Fibroblast of skin of abdomen (primary cell): Measurements from ENCODE around the gene FRS3. TPM values are rescaled to one million over a fixed set of nuclear protein-coding genes. Genes with fewer than 3 reads are reported as not detected.
A peak's percentile ranks its signal among the peaks of the same experiment; 100 is the strongest.
"Not testable (repeated sequence)": the region's sequence is repeated elsewhere in the genome, so short reads cannot be mapped to it uniquely, and the experiment has no call there.

Experiments used
- DNase-seq: peaks from one replicate; pipeline ENCODE4 v3.0.0-alpha.2; 2013
- polyA plus RNA-seq, 2 experiments: library from polyadenylated mRNA; unstranded; fragments of 120-200 nt; gene quantifications; one replicate each; pipeline ENCODE4 v1.2.1, GENCODE V29; 2013; ENCODE audit not compliant: insufficient read length in 2 of 2

Gene FRS3
- polyA plus RNA-seq (2013, experiment 1 of 2; ENCODE audit: insufficient read length) = 4.6 TPM
- 4.7 TPM for polyA plus RNA-seq (2013, experiment 2 of 2; ENCODE audit: insufficient read length)

GRCh38 chr6:41779788-41780550, at the start of gene FRS3:
FRS3 (minus strand) TSS chr6:41779900; CDS start chr6:41776987, 2,913 bp downstream.
- peak; percentile 92 for DNase-seq

GRCh38 chr6:41826343-41827022, 46.8 kb upstream of the FRS3 start:
- no peak for DNase-seq

GRCh38 chr6:41824571-41825569, 45.2 kb upstream of the FRS3 start:
- DNase-seq = no peak

GRCh38 chr6:41823178-41823577, 43.5 kb upstream of the FRS3 start:
- DNase-seq = no peak

- no peak for DNase-seq
These were observed 42.3 kb upstream of the FRS3 start for GRCh38 chr6:41822021-41822420.

- DNase-seq = no peak
These were observed 41.6 kb upstream of the FRS3 start for GRCh38 chr6:41821266-41821665.

- DNase-seq = no peak
These were observed 38.8 kb upstream of the FRS3 start for GRCh38 chr6:41818271-41819054.

- no peak for DNase-seq
These were observed 35.9 kb upstream of the FRS3 start for GRCh38 chr6:41815587-41815986.

GRCh38 chr6:41814629-41815028, 34.9 kb upstream of the FRS3 start:
- no peak for DNase-seq

- DNase-seq = no peak
These were observed 34.3 kb upstream of the FRS3 start for GRCh38 chr6:41813956-41814355.

- no peak for DNase-seq
These were observed 33.8 kb upstream of the FRS3 start for GRCh38 chr6:41813469-41813868.

GRCh38 chr6:41811946-41812345, 32.2 kb upstream of the FRS3 start:
- DNase-seq = not testable (repeated sequence)

- no peak for DNase-seq
These were observed 31.4 kb upstream of the FRS3 start for GRCh38 chr6:41811095-41811494.

GRCh38 chr6:41805830-41806774, 26.4 kb upstream of the FRS3 start:
- no peak for DNase-seq

GRCh38 chr6:41801380-41801779, 21.7 kb upstream of the FRS3 start:
- DNase-seq = no peak

GRCh38 chr6:41799559-41799911, 19.8 kb upstream of the FRS3 start:
- DNase-seq = no peak

GRCh38 chr6:41798901-41799558, 19.3 kb upstream of the FRS3 start:
- no peak for DNase-seq

- DNase-seq = no peak
These were observed 16.8 kb upstream of the FRS3 start for GRCh38 chr6:41796474-41796873.

- no peak for DNase-seq
These were observed 12.3 kb upstream of the FRS3 start for GRCh38 chr6:41791984-41792383.

GRCh38 chr6:41791305-41791704, 11.6 kb upstream of the FRS3 start:
- DNase-seq = no peak
